Activated CD4-positive, alpha-beta T cell treated with anti-CD3 and anti-CD28 coated beads, Interleukin-2, Interleukin-4, amounts not matched to agents 100 ng/mL and 50 ng/mL, durations not matched to agents 16 hours and 8 hours (primary cell): ENCODE results near the gene FAM124A.
"Not testable (repeated sequence)": the region's sequence is repeated elsewhere in the genome, so short reads cannot be mapped to it uniquely, and the experiment has no call there.

ENCODE experiments used
- DNase-seq: peaks from one replicate; pipeline ENCODE4 v3.0.0-alpha.2; 2020; ENCODE audit warnings: low spot score

The FAM124A gene

DNA sequence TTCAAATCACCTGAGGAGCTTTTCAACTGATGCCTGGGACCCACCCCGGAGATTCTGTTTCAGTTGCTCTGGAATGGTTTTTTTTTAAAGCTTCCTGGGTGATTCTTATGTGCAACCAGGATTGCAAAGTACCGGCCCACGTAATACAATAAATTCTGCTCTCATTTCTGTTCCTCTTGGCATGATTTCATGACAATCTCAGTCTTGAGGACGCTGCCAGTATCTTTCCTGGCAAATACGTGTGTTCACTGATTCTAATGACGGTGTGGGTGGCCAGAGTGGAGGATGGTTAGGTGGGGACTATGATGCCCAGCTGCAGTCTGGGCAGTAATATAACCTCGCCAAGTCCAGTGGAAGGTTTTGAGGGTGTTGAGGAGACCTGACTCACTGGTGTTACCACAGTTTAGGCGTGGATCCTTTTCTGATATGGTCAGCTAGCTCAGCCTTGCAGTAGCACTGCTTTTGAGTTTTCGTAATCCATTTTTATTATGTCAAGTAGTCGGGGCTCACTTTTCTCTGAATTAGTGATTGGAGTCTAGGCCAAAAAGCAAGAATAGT, 49.4 kb downstream of the FAM124A start:
- DNase-seq: no peak

GRCh38 chr13:51275101-51275500, 52.9 kb downstream of the FAM124A start:
- no peak for DNase-seq

DNA sequence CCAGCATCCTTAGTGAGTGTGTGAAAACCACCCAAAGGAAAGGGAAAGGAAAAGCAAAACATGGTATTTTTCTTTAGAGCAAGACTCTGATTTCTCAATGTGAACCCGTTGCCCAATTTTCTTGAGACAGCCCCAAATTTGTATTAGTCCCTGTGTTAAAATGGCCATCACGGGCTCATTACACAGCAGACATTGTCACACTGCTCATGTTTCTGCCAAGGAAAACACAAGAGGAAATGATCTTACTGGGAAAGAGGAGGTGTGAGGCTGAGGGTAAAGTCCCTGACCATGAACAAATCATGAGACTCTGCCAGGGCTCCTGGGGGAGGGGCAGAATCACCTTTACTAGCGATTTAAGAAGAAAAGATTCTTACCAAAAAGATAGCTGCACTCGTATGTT, 54.4 kb downstream of the FAM124A start:
- DNase-seq: no peak

DNA sequence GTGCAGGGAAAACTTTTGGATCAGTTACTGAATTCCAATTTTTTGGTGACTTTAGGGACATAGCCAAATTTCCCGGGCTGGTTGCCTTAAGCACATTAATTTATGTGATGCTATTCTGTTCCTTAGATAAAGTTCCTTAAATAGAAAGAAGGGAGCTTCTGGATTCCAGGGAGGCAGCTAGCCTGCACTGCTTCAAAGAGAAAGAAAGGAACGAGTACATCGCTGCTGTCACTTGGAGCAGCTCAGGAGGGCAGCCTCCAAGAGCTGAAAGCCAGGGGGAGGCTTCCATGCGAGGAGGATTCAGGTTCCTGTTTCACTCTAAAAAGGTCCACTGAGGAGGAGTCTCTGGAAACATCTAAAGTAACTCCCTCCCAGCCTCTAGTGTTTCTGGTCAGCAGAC, 55.7 kb downstream of the FAM124A start:
- DNase-seq: no peak

DNA sequence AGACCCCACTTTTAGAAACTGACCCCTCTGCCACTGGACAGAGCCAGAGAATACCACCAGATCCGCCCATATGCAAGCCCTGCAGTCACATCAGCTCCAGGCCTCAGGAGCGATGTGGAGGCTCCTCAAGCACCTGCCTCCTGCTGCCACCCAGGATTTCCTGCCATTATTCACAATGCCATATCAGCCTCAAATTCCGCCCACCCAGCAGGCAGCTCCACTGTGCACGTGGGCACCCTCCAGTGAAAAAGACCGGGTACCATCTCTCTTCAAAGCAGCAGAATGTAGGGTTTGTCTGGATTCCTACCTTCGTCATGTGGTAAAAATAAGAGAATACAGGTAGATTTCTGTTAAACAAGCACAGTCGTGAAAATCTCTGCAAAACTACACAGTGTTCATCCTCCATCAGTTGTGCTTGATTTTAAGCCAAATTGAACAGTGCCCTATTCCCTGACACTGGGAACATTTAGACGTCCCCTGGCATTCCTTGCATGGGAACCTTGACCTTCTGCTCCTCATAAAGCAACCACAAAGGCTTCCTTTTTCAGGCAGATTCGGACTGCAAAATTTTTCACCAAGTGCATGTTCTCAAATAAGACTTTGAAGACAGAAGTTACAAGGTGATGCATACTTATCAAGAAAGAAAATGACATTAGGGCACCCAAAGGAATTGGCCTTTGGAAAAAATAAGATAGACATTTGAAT, 56.4 kb downstream of the FAM124A start:
- no peak for DNase-seq

GRCh38 chr13:51280379-51280940, 58.3 kb downstream of the FAM124A start:
- DNase-seq: no peak

DNA sequence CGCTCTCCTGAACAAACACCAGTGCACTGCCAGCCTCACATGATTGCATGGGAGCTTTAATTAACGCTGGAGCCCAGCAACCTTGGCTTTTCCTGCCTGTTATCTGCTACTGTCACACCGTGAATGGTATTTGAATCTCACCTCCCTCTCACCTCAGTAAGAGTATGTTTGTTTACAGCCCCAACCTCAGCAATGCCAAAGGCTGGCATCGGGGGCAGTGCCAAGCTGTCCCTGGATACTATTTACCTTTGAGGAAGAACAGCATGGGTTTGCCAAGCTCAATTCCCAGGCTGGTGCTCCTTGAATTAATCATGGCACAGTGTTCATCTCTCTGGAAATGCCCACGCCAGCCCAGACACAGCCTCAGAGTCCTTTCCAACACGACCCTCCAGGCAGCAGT, 60.1 kb downstream of the FAM124A start:
- no peak for DNase-seq

DNA sequence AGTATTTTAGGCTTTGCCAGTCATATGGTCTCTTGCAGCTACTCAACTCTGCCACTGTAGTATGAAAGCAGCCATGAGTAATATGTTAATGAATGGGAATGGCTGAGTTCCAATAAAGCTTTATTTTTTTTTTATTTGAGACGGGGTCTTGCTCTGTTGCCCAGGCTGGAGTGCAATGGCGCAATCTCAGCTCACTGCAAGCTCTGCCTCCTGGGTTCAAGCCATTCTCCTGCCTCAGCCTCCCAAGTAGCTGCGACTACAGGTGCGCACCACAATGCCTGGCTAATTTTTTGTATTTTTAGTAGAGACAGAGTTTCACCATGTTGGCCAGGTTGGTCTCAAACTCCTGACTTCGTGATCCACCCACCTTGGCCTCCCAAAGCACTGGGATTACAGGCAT, 60.7 kb downstream of the FAM124A start:
- DNase-seq: not testable (repeated sequence)

GRCh38 chr13:51283371-51283770, 61.2 kb downstream of the FAM124A start:
- DNase-seq: no peak

- DNase-seq: no peak
These were observed 62.1 kb downstream of the FAM124A start for GRCh38 chr13:51284339-51284738.

DNA sequence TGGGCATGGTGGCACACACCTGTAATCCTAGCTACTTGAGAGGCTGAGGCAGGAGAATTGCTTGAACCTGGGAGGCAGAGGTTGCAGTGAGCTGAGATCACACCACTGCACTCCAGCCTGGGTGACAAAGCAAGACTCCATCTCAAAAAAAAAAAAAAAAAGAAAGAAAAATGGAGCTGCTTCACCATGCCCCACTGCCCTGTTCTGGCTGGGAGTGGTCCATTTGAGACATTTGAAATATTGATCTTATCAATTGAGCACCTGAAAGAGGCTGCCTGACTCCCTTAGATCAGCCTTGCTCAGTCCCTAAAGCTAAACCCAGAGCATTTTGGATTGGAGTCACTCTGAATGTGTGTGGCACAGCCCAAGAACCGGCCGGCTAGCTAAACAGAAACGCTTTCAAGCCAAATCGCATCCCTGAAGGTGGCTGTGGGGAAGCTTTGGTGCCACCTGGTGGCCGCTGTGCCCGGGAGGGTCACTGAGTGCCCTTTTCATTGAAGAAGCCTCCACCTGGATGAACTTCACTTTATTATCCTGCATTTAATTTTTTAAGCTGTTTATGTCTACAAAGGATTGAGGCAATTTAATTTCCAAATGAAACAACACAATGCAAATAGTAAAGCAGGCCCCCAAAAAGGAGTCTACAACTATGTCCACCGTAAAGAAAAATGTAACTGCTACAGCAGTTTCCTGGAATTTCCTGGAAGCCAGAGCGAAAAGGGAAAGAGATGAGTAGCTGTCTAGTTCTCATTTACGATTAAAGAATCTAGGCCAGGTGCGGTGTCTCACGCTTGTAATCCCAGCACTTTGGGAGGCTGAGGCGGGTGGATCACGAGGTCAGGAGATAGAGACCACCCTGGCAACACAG, 64.2 kb downstream of the FAM124A start:
- peak; percentile 80 for DNase-seq

- no peak for DNase-seq
These were observed 65.6 kb downstream of the FAM124A start for GRCh38 chr13:51287758-51288157.

DNA sequence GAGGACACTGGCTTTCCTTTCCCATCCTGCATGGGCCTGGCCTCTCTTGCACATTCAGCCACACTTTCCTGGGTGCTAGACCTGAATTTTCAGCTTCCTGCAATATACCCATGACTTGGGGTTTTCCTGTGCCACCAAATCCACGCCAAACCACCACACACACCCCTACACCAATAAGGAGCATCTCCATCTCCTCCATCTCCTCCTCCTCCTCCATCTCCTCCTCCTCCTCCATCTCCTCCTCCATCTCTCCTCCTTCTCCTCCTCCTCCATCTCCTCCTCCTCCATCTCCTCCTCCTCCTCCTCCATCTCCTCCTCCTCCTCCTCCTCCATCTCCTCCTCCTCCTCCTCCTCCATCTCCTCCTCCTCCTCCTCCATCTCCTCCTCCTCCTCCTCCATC, 66.1 kb downstream of the FAM124A start:
- not testable (repeated sequence) for DNase-seq

- no peak for DNase-seq
These were observed 69.1 kb downstream of the FAM124A start for GRCh38 chr13:51291341-51291740.

- DNase-seq: no peak
These were observed 69.9 kb downstream of the FAM124A start for GRCh38 chr13:51292000-51292565.

DNA sequence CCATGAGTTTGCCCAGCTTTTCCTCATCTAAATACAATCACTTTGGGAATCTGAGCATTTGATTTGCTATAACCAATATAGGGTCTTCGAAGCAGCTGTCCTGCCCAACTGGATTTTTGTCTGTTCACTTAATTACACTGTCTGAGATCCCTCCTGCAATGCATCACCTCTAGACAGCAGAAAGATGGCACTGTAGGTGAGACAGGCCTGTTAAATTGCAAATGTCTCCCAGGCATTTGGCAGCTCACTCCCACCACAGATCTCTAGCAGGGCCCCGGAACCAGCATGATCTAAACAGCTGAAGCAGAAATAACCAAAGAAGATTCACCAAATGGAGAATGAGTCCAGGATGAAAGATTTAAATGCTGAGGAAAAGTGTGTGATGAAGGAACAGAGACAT, 75.4 kb downstream of the FAM124A start:
- no peak for DNase-seq

DNA sequence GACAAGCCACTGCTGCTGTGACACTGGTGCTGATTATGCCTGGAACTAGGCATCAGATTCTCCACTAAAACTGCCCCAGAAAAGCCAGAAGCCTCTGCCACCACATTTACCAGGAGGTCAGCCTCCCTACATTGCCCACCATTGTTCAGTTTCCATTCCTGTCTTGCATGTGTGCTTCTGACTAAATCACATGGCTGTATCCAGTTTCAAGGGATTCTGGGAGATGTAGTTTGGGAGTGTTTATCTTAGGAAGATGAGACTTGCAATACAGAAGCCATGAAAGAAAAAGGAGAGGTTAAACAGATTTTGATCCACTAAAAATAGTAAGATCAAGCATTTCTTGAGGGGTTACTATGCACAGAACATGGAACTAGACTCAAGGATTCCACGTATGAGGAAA, 76.6 kb downstream of the FAM124A start:
- DNase-seq: no peak

- DNase-seq: no peak
These were observed 80.9 kb downstream of the FAM124A start for GRCh38 chr13:51303063-51303552.

- DNase-seq: no peak
These were observed 81.7 kb downstream of the FAM124A start for GRCh38 chr13:51303882-51304281.

GRCh38 chr13:51305271-51305967, 83.2 kb downstream of the FAM124A start:
- DNase-seq: no peak

- DNase-seq: no peak
These were observed 86.6 kb downstream of the FAM124A start for GRCh38 chr13:51308781-51309180.

DNA sequence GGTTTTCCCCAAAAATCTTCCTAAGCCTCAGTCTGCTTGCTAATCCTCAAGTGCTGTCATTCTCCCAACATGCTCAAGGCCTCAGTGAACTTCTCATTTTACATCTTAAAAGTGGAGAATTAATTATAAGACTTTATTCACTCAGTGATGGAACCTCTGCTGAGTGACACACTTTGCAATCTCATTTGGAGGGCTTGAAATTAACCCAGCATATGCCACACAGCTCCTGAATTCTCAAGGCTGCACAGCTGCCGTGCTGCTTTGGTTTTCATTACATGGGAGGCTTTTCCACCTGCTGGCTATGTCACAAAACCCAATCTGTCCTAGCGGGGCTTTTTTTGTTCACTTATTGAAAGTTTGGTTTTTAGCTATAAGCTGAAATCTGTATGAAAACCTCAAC, 89.0 kb downstream of the FAM124A start:
- no peak for DNase-seq
